Retinal pigment epithelial cell (primary cell): ENCODE results near the gene ZNF615.
"Not testable (repeated sequence)": the region's sequence is repeated elsewhere in the genome, so short reads cannot be mapped to it uniquely, and the experiment has no call there.

Experiments
- DNase-seq: peaks from one replicate; pipeline ENCODE4 v3.0.0-alpha.2; 2010; ENCODE audit warnings: low read depth
- H3K4me3 ChIP-seq: 2 replicates; pipeline ENCODE4 v1.5.1; 2011; ENCODE audit warnings: mild to moderate bottlenecking, low read length, control low read depth, moderate library complexity
- CTCF ChIP-seq: conservative IDR thresholded peaks from 2 replicates; pipeline ENCODE4 v1.5.1; 2011; ENCODE audit warnings: low read depth, low read length, control low read depth, inconsistent platforms

Gene ZNF615

GRCh38 chr19:51993422-51993821 lies 14.6 kb downstream of the ZNF615 start:
- TF ChIP-seq CTCF = no peak
- DNase-seq = no peak
- H3K4me3 ChIP-seq = no peak overlapping the region

GRCh38 chr19:51986309-51987291 lies 21.4 kb downstream of the ZNF615 start, which contains the start of gene ZNF350:
Gene ZNF350, minus strand, starts transcription at chr19:51986840. Its CDS starts 12,480 bp downstream, at chr19:51974360.
- no peak for TF ChIP-seq CTCF
- H3K4me3 ChIP-seq = peak within 1 kb of the TSS; percentile 99
- peak; percentile 87 for DNase-seq

- DNase-seq = no peak
- TF ChIP-seq CTCF = no peak
- H3K4me3 ChIP-seq = no peak overlapping the region
Measured at GRCh38 chr19:51983361-51983760, 24.6 kb downstream of the ZNF615 start.

GRCh38 chr19:51980926-51981325 lies 27.1 kb downstream of the ZNF615 start:
- DNase-seq, H3K4me3 ChIP-seq: not testable (repeated sequence)

GRCh38 chr19:51980116-51980736 lies 27.8 kb downstream of the ZNF615 start:
- H3K4me3 ChIP-seq = no peak overlapping the region
- DNase-seq = no peak
- no peak for TF ChIP-seq CTCF

GRCh38 chr19:51978882-51979281 lies 29.1 kb downstream of the ZNF615 start:
- TF ChIP-seq CTCF = no peak
- no peak for DNase-seq
- H3K4me3 ChIP-seq = no peak overlapping the region

GRCh38 chr19:51977346-51977745 lies 30.7 kb downstream of the ZNF615 start:
- H3K4me3 ChIP-seq = no peak overlapping the region
- no peak for DNase-seq
- TF ChIP-seq CTCF = no peak
